Natural killer cell (primary cell): ENCODE measurements around the gene AQP7. TPM values are rescaled to one million over a fixed set of nuclear protein-coding genes. Genes with fewer than 3 reads are reported as not detected.
"Not testable (repeated sequence)": the region's sequence is repeated elsewhere in the genome, so short reads cannot be mapped to it uniquely, and the experiment has no call there.

Experiments used
- ATAC-seq, 3 donors: fragments of 150-1000 bp in 2 of 3; fragments of 200-7000 bp in 1 of 3; cut with Tn5 transposase; 1 replicate in 1 of 3; 2 replicates in 2 of 3; pipeline ENCODE4 v1.10.0; 2021; ENCODE audit warnings: mild to moderate bottlenecking in 2 of 3, moderate library complexity in 2 of 3
- DNase-seq, 2 donors: peaks; one replicate each; pipeline versions ENCODE4 v3.0.0 to v3.0.0-alpha.2; 2013 to 2021; ENCODE audit warnings: mixed read lengths in 1 of 2
- H3K27ac ChIP-seq: one replicate; pipeline ENCODE4 v1.5.1; 2013; ENCODE audit warnings: mild to moderate bottlenecking, low read length
- H3K27me3 ChIP-seq: one replicate; pipeline ENCODE4 v1.6.1; 2013; ENCODE audit warnings: low read length; ENCODE audit not compliant: control insufficient read depth, insufficient read depth
- H3K36me3 ChIP-seq: one replicate; pipeline ENCODE4 v1.6.1; 2013; ENCODE audit warnings: low read length; ENCODE audit not compliant: control insufficient read depth, insufficient read depth
- H3K4me1 ChIP-seq: one replicate; pipeline ENCODE4 v1.6.1; 2013; ENCODE audit warnings: low read length; ENCODE audit not compliant: control insufficient read depth, insufficient read depth
- H3K4me3 ChIP-seq: one replicate; pipeline ENCODE4 v1.5.1; 2013; ENCODE audit warnings: low read length
- H3K9me3 ChIP-seq: one replicate; pipeline ENCODE4 v1.6.1; 2013; ENCODE audit warnings: low read length; ENCODE audit not compliant: control insufficient read depth, insufficient read depth
- H3K27ac Mint-ChIP-seq, 2 donors: one replicate each; pipeline ENCODE4 v1.8.0; 2022; ENCODE audit warnings: mild to moderate bottlenecking in 2 of 2, mixed read lengths in 2 of 2, moderate library complexity in 1 of 2
- H3K27me3 Mint-ChIP-seq, 2 donors: one replicate each; pipeline ENCODE4 v1.8.0; 2022; ENCODE audit warnings: low read depth in 2 of 2, mixed read lengths in 2 of 2
- H3K36me3 Mint-ChIP-seq: one replicate; pipeline ENCODE4 v1.8.0; 2022; ENCODE audit warnings: mixed read lengths
- H3K4me1 Mint-ChIP-seq, 2 donors: one replicate each; pipeline ENCODE4 v1.8.0; 2022; ENCODE audit warnings: mixed read lengths in 2 of 2
- H3K4me3 Mint-ChIP-seq: one replicate; pipeline ENCODE4 v1.8.0; 2022; ENCODE audit warnings: mild to moderate bottlenecking, moderate library complexity, mixed read lengths
- H3K9me3 Mint-ChIP-seq, 2 donors: one replicate each; pipeline ENCODE4 v1.8.0; 2022; ENCODE audit warnings: mixed read lengths in 2 of 2
- CTCF ChIP-seq: fragments of 200-600 bp; IDR thresholded peaks from one replicate; pipeline ENCODE4 v1.8.0; 2022; ENCODE audit warnings: antibody characterized with exemption
- WGBS: methylation state at CpG from one replicate; pipeline ENCODE4 v1.1.7; 2013; ENCODE audit warnings: missing lambda C conversion rate; ENCODE audit not compliant: insufficient coverage; 5-methylcytosine and 5-hydroxymethylcytosine counted together
- intact Hi-C: fragments of 100-400 bp; cut with micrococcal nuclease; formaldehyde crosslinking; loops from one replicate; pipeline ENCODE4 v1.14.2; 2022
- total RNA-seq, 4 donors: library from RNA; stranded (reverse); fragments of 120-200 nt in 1 of 4; gene quantifications; one replicate each; pipeline versions ENCODE4 v1.2.3 to v1.2.4, GENCODE V29; 2013 to 2022

The AQP7 gene
- total RNA-seq, 3 donors from 2014 or later (not counting 1 experiment from before 2014, with no cell fraction given): not detected

GRCh38 chr9:33366979-33367480 lies 35.3 kb downstream of the AQP7 start:
- Histone ChIP-seq H3K9me3 (no peaks in the 10 kb centered on the region), H3K36me3 (peaks cover 64% of the 10 kb centered on the region), H3K27me3 (no peaks in the 10 kb centered on the region), H3K4me3 (no peak overlapping the region), H3K27ac (no peak overlapping the region), H3K4me1 (no peaks in the 10 kb centered on the region)
- intact Hi-C loops: no loop called here
- H3K27ac Mint-ChIP-seq: no peak overlapping the region
- H3K4me1 Mint-ChIP-seq: no peaks in the 10 kb centered on the region
- peaks cover 12% of the 10 kb centered on the region for H3K36me3 Mint-ChIP-seq
- H3K4me3 Mint-ChIP-seq: no peak overlapping the region
- 94% methylated on average over 2 of the region's 2 CpGs for WGBS
- no peaks in the 10 kb centered on the region for H3K9me3 Mint-ChIP-seq
- DNase-seq: no peak
- ATAC-seq: no peak
- TF ChIP-seq CTCF: no peak
- no peaks in the 10 kb centered on the region for H3K27me3 Mint-ChIP-seq

GRCh38 chr9:33364814-33365213 lies 37.6 kb downstream of the AQP7 start:
- H3K4me1 ChIP-seq, ATAC-seq, H3K27ac ChIP-seq, H3K36me3 Mint-ChIP-seq, H3K4me1 Mint-ChIP-seq, H3K4me3 Mint-ChIP-seq, H3K4me3 ChIP-seq, H3K27me3 Mint-ChIP-seq, H3K27me3 ChIP-seq, H3K9me3 ChIP-seq, intact Hi-C loops, H3K9me3 Mint-ChIP-seq, DNase-seq: not testable (repeated sequence)
- H3K36me3 ChIP-seq: peaks cover 51% of the 10 kb centered on the region
- WGBS: 91% methylated on average over 3 of the region's 4 CpGs
- H3K27ac Mint-ChIP-seq: peak overlapping the region in 1 of 2 donors; percentile 11

- no peak for TF ChIP-seq CTCF
- no peaks in the 10 kb centered on the region for H3K4me1 ChIP-seq
- DNase-seq (no peak), ATAC-seq (no peak)
- peak overlapping the region in 1 of 2 donors; percentile 11 for H3K27ac Mint-ChIP-seq
- no peaks in the 10 kb centered on the region for H3K27me3 ChIP-seq
- intact Hi-C loops: no loop called here
- 98% methylated on average over 2 of the region's 2 CpGs for WGBS
- no peak overlapping the region for H3K4me3 Mint-ChIP-seq
- peaks cover 50% of the 10 kb centered on the region for H3K36me3 ChIP-seq
- no peaks in the 10 kb centered on the region for H3K9me3 ChIP-seq
- no peaks in the 10 kb centered on the region for H3K9me3 Mint-ChIP-seq
- H3K27me3 Mint-ChIP-seq: no peaks in the 10 kb centered on the region
- H3K4me3 ChIP-seq: no peak overlapping the region
- no peaks in the 10 kb centered on the region for H3K4me1 Mint-ChIP-seq
- H3K36me3 Mint-ChIP-seq: no peaks in the 10 kb centered on the region
- H3K27ac ChIP-seq: no peak overlapping the region
These were observed 38.2 kb downstream of the AQP7 start for GRCh38 chr9:33364127-33364526.

- H3K4me1 Mint-ChIP-seq, DNase-seq, H3K4me3 Mint-ChIP-seq, H3K4me3 ChIP-seq, intact Hi-C loops, H3K27me3 ChIP-seq, H3K27ac ChIP-seq, H3K36me3 Mint-ChIP-seq, H3K4me1 ChIP-seq, H3K9me3 ChIP-seq, H3K9me3 Mint-ChIP-seq, H3K27me3 Mint-ChIP-seq, H3K27ac Mint-ChIP-seq, ATAC-seq: not testable (repeated sequence)
- peaks cover 21% of the 10 kb centered on the region for H3K36me3 ChIP-seq
- WGBS: 100% methylated on average over 1 of the region's 3 CpGs
These were observed 43.7 kb downstream of the AQP7 start for GRCh38 chr9:33358641-33359040.
